OCI-M1 (cell line): ENCODE measurements around the gene FGF16.
"Not testable (repeated sequence)": the region's sequence is repeated elsewhere in the genome, so short reads cannot be mapped to it uniquely, and the experiment has no call there.

Source experiments
- DNase-seq: peaks from one replicate; lab custom pipeline; 2025; lab: John Stamatoyannopoulos, UW

The FGF16 gene

GRCh38 chrX:77446908-77447652, at the start of gene FGF16:
FGF16 (plus strand) TSS chrX:77447389; CDS start chrX:77447675, 286 bp downstream.
- no peak for DNase-seq

- DNase-seq, result peak; percentile 17
Measured at GRCh38 chrX:77398330-77398954, 48.7 kb upstream of the FGF16 start.

GRCh38 chrX:77404419-77404818, 42.8 kb upstream of the FGF16 start:
- DNase-seq, result no peak

- DNase-seq, result not testable (repeated sequence)
Measured at GRCh38 chrX:77407821-77408220, 39.4 kb upstream of the FGF16 start.

- DNase-seq, result no peak
Measured at GRCh38 chrX:77412631-77413030, 34.6 kb upstream of the FGF16 start.

DNA sequence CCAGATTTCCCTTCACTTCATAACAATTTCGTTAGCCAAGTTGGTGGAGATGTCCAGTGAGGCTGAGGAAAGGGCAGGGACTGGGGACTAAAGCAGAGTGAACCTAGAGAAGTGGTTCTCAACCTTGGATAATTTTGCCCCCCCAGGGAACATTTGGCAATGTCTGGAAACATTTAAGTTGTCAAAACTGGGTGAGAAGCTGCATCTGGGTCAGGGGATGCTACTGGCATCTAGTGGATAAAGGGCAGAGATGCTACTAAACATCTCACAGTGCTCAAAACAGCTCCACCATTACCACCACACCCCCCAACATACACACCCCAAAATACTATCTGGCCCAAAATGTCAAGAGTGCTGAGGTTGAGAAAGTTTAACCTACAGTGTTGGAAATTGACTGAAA, 32.0 kb upstream of the FGF16 start:
- peak; percentile 4 for DNase-seq

GRCh38 chrX:77415882-77416281, 31.3 kb upstream of the FGF16 start:
- DNase-seq, result no peak

DNA sequence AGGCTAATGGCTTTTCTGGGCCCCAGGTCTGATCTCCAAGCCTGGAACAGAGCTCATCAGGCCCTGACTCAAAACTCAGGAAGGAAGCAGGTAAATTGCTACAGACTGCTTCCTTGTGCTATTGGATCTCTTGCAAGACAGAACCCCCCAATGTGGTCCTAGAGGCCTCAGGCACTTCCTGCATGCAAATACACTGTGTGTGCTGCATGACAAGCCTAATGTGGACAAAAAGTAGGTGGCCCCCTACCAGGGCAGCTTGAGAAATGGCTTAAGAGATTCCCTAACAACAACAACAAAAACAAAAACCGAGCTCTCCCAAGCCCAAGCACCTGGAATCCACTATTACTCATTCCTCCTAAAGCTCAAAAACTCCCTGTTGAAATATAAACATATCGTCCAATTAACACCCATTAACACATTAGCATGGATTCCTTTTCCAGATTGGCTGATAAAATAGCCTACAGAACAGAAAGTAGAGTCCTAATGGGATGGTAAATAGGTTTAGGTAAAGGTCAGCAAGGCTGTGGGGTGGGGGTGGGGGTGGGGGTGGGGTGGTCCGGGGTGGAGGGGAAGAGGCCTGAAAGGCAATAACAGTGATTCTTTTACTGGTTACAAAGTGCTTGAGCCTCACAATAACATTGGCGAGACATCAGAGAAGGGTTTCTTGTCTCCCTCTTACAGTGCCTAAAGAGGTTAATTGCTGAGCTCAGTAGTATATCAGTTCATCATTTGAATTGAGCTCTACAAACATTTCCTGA, 24.1 kb upstream of the FGF16 start:
- no peak for DNase-seq

DNA sequence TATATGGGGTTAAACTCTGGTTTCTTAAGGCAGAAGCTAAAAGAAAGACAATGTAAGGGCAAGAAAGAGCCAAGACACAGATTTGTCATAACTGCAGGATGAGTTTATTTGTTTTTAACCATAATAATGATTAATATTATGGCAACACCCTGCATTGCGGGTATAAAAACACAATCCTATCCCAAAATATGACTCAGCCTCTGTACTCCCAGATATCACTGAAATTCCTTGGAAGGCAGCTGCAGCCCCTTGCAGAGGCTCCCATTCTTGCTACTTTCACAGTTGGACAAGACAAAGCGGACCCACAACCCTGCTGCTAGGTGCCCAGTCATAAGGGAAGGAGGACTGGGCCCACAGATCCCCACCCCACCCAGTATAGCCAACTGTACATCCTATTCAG, 20.4 kb upstream of the FGF16 start:
- DNase-seq, result no peak

GRCh38 chrX:77427611-77428010, 19.6 kb upstream of the FGF16 start:
- no peak for DNase-seq

DNA sequence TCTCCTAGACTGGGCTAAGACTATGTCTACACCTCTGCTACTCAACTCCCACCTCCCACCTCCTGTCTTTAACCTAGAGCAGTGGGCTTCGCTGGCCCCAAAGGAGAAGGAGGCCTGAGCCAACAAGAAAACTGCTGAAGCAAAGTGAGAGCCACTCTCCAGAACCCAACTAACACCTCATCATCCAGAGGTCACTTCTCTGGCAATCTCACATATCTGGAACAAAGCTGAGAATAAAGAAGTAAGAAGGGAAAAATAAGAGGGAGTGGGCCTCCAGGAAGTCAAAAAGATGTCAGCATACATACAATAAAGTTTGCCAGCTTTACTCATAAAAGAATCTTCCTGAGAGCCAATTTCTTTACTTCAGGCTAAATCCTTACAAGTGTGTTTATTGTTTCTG, 18.6 kb upstream of the FGF16 start:
- no peak for DNase-seq

DNA sequence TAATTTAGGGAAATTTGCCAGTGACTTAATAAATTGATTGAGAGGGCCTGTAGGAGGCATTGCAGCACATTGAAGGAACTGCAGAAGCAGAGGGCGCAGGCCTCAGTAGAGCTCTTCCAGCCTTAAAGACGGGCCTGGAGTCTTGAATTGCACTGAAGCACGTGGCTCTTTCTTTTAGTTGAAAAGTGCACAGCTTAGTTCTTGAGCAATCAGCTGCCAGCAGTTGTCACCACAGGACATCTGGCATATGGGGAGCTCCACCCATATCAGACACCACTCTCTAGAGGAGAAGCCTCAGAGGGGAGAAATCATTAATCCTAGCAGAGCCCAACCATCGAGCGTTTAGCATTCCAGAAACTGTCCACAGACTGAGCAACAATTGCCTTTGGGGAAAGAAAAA, 16.0 kb upstream of the FGF16 start:
- DNase-seq, result peak; percentile 91

GRCh38 chrX:77433001-77433400, 14.2 kb upstream of the FGF16 start:
- DNase-seq, result no peak

- no peak for DNase-seq
Measured at GRCh38 chrX:77434962-77435361, 12.2 kb upstream of the FGF16 start.

- DNase-seq, result no peak
Measured at GRCh38 chrX:77436271-77436670, 10.9 kb upstream of the FGF16 start.

GRCh38 chrX:77436682-77437081, 10.5 kb upstream of the FGF16 start:
- DNase-seq, result no peak

DNA sequence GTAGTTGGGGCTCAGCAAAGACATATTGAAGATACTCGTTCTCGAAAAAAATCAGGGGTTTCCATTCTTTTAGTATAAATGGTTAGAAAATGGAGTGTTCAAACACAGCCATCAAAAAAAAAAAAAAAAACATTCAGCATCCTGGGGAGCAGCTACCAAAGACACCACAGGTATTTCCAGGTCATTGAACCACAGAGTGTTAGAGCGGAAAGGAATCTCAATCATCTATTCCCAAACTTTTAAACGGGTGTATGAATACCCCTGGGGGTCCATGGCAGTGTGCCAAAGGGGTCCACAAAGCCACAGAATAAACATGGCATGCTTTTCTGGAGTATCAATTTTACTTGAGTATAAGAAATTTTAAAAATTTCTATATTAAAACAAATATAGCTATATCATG, 6.9 kb upstream of the FGF16 start:
- no peak for DNase-seq

- DNase-seq, result no peak
Measured at GRCh38 chrX:77441033-77441432, 6.2 kb upstream of the FGF16 start.

- no peak for DNase-seq
Measured at GRCh38 chrX:77441479-77441878, 5.7 kb upstream of the FGF16 start.

GRCh38 chrX:77442728-77443127, 4.5 kb upstream of the FGF16 start:
- DNase-seq, result peak; percentile 1

DNA sequence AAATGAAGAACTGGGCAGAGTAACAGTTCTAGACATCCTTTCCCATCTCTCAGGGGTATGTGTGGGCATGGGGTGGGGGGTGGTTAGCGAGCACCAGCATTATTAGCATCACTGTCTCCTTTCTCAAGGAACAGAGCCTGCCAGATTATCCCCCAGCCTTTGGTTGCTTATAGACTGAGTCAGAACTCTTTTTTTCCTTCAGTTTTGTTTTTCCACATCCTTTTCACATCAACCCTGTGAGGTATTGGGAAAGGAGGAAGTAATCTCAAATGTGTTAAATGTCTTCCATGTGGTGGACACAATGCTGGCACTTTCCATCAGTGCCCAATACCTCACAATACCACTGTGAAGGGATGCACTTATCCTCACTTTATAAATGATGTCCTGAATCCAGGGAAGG, 3.1 kb upstream of the FGF16 start:
- DNase-seq, result no peak

- no peak for DNase-seq
Measured at GRCh38 chrX:77444545-77444944, 2.6 kb upstream of the FGF16 start.

DNA sequence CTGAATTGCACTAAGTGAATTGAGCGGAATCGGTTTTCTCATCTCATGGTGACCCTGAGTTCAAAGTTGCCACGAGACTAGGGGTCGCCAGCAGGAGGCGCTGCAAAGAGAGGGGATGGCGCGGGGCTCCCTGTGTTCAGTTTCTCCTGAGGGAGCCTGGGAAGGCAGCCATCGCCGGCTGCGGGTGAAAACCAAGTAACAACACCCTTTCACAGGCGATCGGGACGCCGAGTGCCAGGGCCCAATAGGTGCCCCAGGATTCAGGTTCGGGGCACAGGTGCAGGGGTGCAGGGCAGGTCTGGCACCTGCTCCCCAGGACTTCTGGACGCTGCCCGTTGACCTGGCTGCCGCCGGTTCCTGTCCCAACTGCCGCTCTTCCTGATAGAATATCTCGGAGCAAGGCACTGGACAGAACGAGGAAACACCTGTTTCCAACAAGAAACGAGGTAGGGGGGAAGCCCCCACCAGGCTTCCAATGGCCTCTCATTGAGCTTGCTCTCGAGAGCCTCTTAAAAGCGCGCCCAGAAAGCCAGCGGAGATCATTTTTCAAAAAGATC, 1.1 kb upstream of the FGF16 start:
- peak; percentile 42 for DNase-seq
